ENCODE data around the gene DIAPH3. TPM values are rescaled to one million over a fixed set of nuclear protein-coding genes. Genes with fewer than 3 reads are reported as not detected.

The DIAPH3 gene
- total and polyA plus RNA-seq, 2 of the 4 experiments (the other 2 are of a cell fraction) = 8.9 to 9.3 TPM

- no peak overlapping the region for H3K27ac ChIP-seq (ENCODE audit: insufficient read depth, low read length)
- H3K4me1 ChIP-seq (ENCODE audit: control insufficient read depth, insufficient read depth, low read length) = no peaks in the 10 kb centered on the region
- H4K91ac ChIP-seq (ENCODE audit: insufficient read depth, low read depth, low read length) = no peak overlapping the region
- in situ Hi-C loops (cut with MboI; ENCODE audit: low sequenced_read_pairs) (no loop called here), intact Hi-C loops (cut with micrococcal nuclease) (no loop called here), dilution Hi-C loops (cut with HindIII; ENCODE audit: low sequenced_read_pairs, unreplicated experiment) (no loop called here)
- H3K27me3 ChIP-seq (ENCODE audit: control insufficient read depth, insufficient read depth, low read length) = no peaks in the 10 kb centered on the region
- ChIA-PET POLR2A (ENCODE audit: unreplicated experiment) (no interaction called here), CTCF (interaction anchor here (0.6 kb wide), 1 partner anchor 45 kb away, joined by 3 read pairs; no protein-coding TSS in a partner anchor)
- no peak overlapping the region for H3K14ac ChIP-seq (replicated peaks; ENCODE audit: low read depth, low read length)
- no peak overlapping the region for H3K4me2 ChIP-seq (ENCODE audit: low read depth, low read length)
- no peaks in the 10 kb centered on the region for H4K20me1 ChIP-seq (ENCODE audit: insufficient read depth, low read length)
- H4K8ac ChIP-seq (ENCODE audit: low read depth in 2 of 2, low read length in 2 of 2) = no peak overlapping the region
- peaks cover 0 to 3% of the 10 kb centered on the region in 2 experiments; a peak in 1 of 4 replicates for H3K79me1 ChIP-seq (ENCODE audit: low read depth in 1 of 2, low read length in 2 of 2)
- DNase-seq = no peak
- H2BK5ac ChIP-seq (ENCODE audit: low read depth, low read length, poor library complexity, severe bottlenecking) = no peak overlapping the region
- H2BK120ac ChIP-seq (ENCODE audit: low read depth, low read length) = no peak overlapping the region
- no peaks in the 10 kb centered on the region for H3K36me3 ChIP-seq (ENCODE audit: control insufficient read depth, insufficient read depth, low read length)
- no peaks in the 10 kb centered on the region for H3K9me1 ChIP-seq (ENCODE audit: insufficient read depth, low read length)
- no peak overlapping the region for H2BK15ac ChIP-seq (ENCODE audit: low read depth, low read length)
- H2AK5ac ChIP-seq (ENCODE audit: low read depth, low read length) = no peak overlapping the region
- BruUV-seq (replicated peaks) = no TSS peak
- TF ChIP-seq RCOR1 (IDR thresholded peaks at IDR 0.05; ENCODE audit: insufficient replicate concordance, low read length) = no peak
- TF ChIP-seq NFE2L2 (IDR thresholded peaks at IDR 0.05; ENCODE audit: low read depth, low read length) = no peak
- TF ChIP-seq FOS (IDR thresholded peaks at IDR 0.05; ENCODE audit: low read depth, low read length) = no peak
- TF ChIP-seq CTCF (conservative IDR thresholded peaks at IDR 0.05; ENCODE audit: low read depth, low read length) = no peak
- no peak overlapping the region for H2AFZ ChIP-seq (replicated peaks; ENCODE audit: low read length, poor library complexity)
- no peak overlapping the region for H4K5ac ChIP-seq (ENCODE audit: low read depth, low read length)
- no peak overlapping the region for H3K4me3 ChIP-seq (ENCODE audit: insufficient read depth, low read depth, low read length)
- H2AK9ac ChIP-seq (replicated peaks; ENCODE audit: low read depth, low read length, poor library complexity) = no peak overlapping the region
- no peak for ATAC-seq (ENCODE audit: low read depth)
- H3K56ac ChIP-seq (ENCODE audit: extremely low read depth, insufficient read depth, low read length) = no peak overlapping the region
- H2BK20ac ChIP-seq (ENCODE audit: low read depth, low read length) = no peak overlapping the region
- no peak overlapping the region for H3K4ac ChIP-seq (ENCODE audit: low read depth, low read length)
- H3K9me3 ChIP-seq (ENCODE audit: control insufficient read depth, insufficient read depth, low read length) = no peaks in the 10 kb centered on the region
- no peak overlapping the region for H3K23ac ChIP-seq (ENCODE audit: low read depth, low read length)
- no peak overlapping the region for H3K18ac ChIP-seq (ENCODE audit: low read depth, low read length)
- no peak overlapping the region for H3K9ac ChIP-seq (ENCODE audit: low read depth, low read length)
- no CpG with 5 or more reads among the region's 3 CpGs for WGBS, 2 experiments (ENCODE audit: extremely low coverage in 2 of 2, insufficient read length in 1 of 2)
These were observed 434.7 kb downstream of the DIAPH3 start for GRCh38 chr13:59728896-59729545.
